ENCODE results near the gene NSUN6.

The NSUN6 gene

GRCh38 chr10:18557960-18558359 is 93.4 kb downstream of the NSUN6 start:
- no peak for DNase-seq

GRCh38 chr10:18556522-18557147 is 94.8 kb downstream of the NSUN6 start:
- no peak for DNase-seq

- DNase-seq: no peak
Observed at GRCh38 chr10:18554479-18554878, 96.9 kb downstream of the NSUN6 start.

GRCh38 chr10:18551473-18551872 is 99.9 kb downstream of the NSUN6 start:
- no peak for DNase-seq

GRCh38 chr10:18549105-18549504 is 102.3 kb downstream of the NSUN6 start:
- no peak for DNase-seq

GRCh38 chr10:18545621-18546305 is 105.6 kb downstream of the NSUN6 start:
- DNase-seq: no peak

- DNase-seq: no peak
Observed at GRCh38 chr10:18542832-18543231, 108.6 kb downstream of the NSUN6 start.

- no peak for DNase-seq
Observed at GRCh38 chr10:18540195-18540594, 111.2 kb downstream of the NSUN6 start.

- no peak for DNase-seq
Observed at GRCh38 chr10:18539335-18539734, 112.1 kb downstream of the NSUN6 start.

GRCh38 chr10:18533896-18534295 is 117.5 kb downstream of the NSUN6 start:
- no peak for DNase-seq

- no peak for DNase-seq
Observed at GRCh38 chr10:18532881-18533535, 118.4 kb downstream of the NSUN6 start.

GRCh38 chr10:18528292-18528691 is 123.1 kb downstream of the NSUN6 start:
- DNase-seq: no peak

GRCh38 chr10:18527687-18528086 is 123.7 kb downstream of the NSUN6 start:
- DNase-seq: no peak

GRCh38 chr10:18523858-18524257 is 127.5 kb downstream of the NSUN6 start:
- DNase-seq: no peak

GRCh38 chr10:18523025-18523424 is 128.4 kb downstream of the NSUN6 start:
- no peak for DNase-seq

GRCh38 chr10:18516851-18517250 is 134.5 kb downstream of the NSUN6 start:
- no peak for DNase-seq

GRCh38 chr10:18514537-18514936 is 136.8 kb downstream of the NSUN6 start:
- no peak for DNase-seq

GRCh38 chr10:18508587-18508986 is 142.8 kb downstream of the NSUN6 start:
- DNase-seq: no peak

- no peak for DNase-seq
Observed at GRCh38 chr10:18505456-18506118, 145.8 kb downstream of the NSUN6 start.

GRCh38 chr10:18504161-18504560 is 147.2 kb downstream of the NSUN6 start:
- DNase-seq: no peak

GRCh38 chr10:18501629-18502028 is 149.8 kb downstream of the NSUN6 start:
- no peak for DNase-seq

GRCh38 chr10:18501198-18501597 is 150.2 kb downstream of the NSUN6 start:
- peak; percentile 6 for DNase-seq

GRCh38 chr10:18500576-18500975 is 150.8 kb downstream of the NSUN6 start:
- no peak for DNase-seq

- DNase-seq: no peak
Observed at GRCh38 chr10:18498998-18499397, 152.4 kb downstream of the NSUN6 start.
